Ovary (tissue), 9 donors: ENCODE results near the gene REEP5. TPM values are rescaled to one million over a fixed set of nuclear protein-coding genes. Genes with fewer than 3 reads are reported as not detected.

Source experiments
- DNase-seq, 5 donors: peaks; one replicate each; pipeline ENCODE4 v3.0.0-alpha.2; 2019 to 2020
- H3K27ac ChIP-seq, 2 donors: fragments of 200-600 bp; one replicate each; pipeline versions ENCODE4 v1.5.1 to v1.8.0; 2019 to 2022
- H3K27me3 ChIP-seq: fragments of 200-600 bp; one replicate; pipeline ENCODE4 v1.8.0; 2022
- H3K36me3 ChIP-seq: fragments of 200-600 bp; sonication (generic); one replicate; pipeline ENCODE4 v1.5.1; 2019
- H3K4me1 ChIP-seq: one replicate; pipeline ENCODE4 v1.8.1; 2013; ENCODE audit warnings: mild to moderate bottlenecking, moderate library complexity; ENCODE audit not compliant: insufficient read depth
- H3K4me3 ChIP-seq: fragments of 200-600 bp; sonication (generic); one replicate; pipeline ENCODE4 v1.5.1; 2017
- H3K9me3 ChIP-seq, 2 donors: fragments of 200-600 bp in 1 of 2; sonication (generic) in 1 of 2; one replicate each; pipeline versions ENCODE4 v1.5.1 to v1.8.1; 2013 to 2019; ENCODE audit warnings: mild to moderate bottlenecking in 1 of 2, moderate library complexity in 1 of 2
- EP300 ChIP-seq: sonication (generic); formaldehyde crosslinking; IDR thresholded peaks from one replicate; pipeline ENCODE4 v1.6.1; 2017; ENCODE audit warnings: antibody characterized with exemption
- POLR2A ChIP-seq: fragments of 450-650 bp; IDR thresholded peaks from one replicate; pipeline ENCODE4 v1.6.1; 2017; ENCODE audit warnings: antibody characterized with exemption, mild to moderate bottlenecking, moderate library complexity
- WGBS, 3 donors: extraction: QIAGEN DNeasy Blood & Tissue Kit in 1 of 3; methylation state at CpG; one replicate each; pipeline versions ENCODE4 v1.1.5 to v1.1.7; 2013 to 2017; 5-methylcytosine and 5-hydroxymethylcytosine counted together
- intact Hi-C, 4 donors: fragments of 100-400 bp; cut with DNase I; formaldehyde crosslinking; loops; one replicate each; pipeline versions ENCODE4 v1.11.0 to v1.15.1; 2022 to 2023
- polyA plus RNA-seq, 2 donors: library from polyadenylated mRNA; stranded (reverse); fragments of 200-250 nt in 1 of 2; fragments of 350-450 nt in 1 of 2; fragmentation: Illumina TruSeq in 1 of 2; extraction: RNeasy Lipid Tissue Mini Kit (QIAGEN cat#74804) in 1 of 2; gene quantifications; one replicate each; pipeline ENCODE4 v1.2.3, GENCODE V29; 2013 to 2014
- total RNA-seq, 7 donors: library from RNA; depleted of rRNA in 2 of 7; stranded (reverse); fragments of >200 nt in 2 of 7; fragmentation: NEBNext Ultra II Directional in 3 of 7; extraction: Animal tissue kit (Norgen Biotek cat#: 25700) in 3 of 7; gene quantifications; one replicate each; pipeline versions ENCODE4 v1.1.0 to v1.2.4, GENCODE V29; 2016 to 2023
- TF ChIP-seq, protein P1 (sequence below), 3 donors: fragments of 450-650 bp in 2 of 3; fragments of 200-600 bp in 1 of 3; IDR thresholded peaks; one replicate each; pipeline versions ENCODE4 v1.5.1 to v1.8.0; 2016 to 2022; ENCODE audit warnings: antibody characterized with exemption in 3 of 3, mild to moderate bottlenecking in 1 of 3
- donor health status: DM: no; HTN: no; CAD: no; lungs with moderate emphysema.
- donor health status: DM: no; HTN: no; CAD: no.
- donor health status: Bipolar disorder and iron deficiency.
- donor health status: DM: yes; HTN: yes; CAD: no.
- donor health status: DM: no; HTN: no; CAD: no.
- donor health status: DM: yes; HTN: yes; CAD: no.

The REEP5 gene
- total and polyA plus RNA-seq, 9 donors: 50.2 to 90.4 (median 67.6) TPM

DNA sequence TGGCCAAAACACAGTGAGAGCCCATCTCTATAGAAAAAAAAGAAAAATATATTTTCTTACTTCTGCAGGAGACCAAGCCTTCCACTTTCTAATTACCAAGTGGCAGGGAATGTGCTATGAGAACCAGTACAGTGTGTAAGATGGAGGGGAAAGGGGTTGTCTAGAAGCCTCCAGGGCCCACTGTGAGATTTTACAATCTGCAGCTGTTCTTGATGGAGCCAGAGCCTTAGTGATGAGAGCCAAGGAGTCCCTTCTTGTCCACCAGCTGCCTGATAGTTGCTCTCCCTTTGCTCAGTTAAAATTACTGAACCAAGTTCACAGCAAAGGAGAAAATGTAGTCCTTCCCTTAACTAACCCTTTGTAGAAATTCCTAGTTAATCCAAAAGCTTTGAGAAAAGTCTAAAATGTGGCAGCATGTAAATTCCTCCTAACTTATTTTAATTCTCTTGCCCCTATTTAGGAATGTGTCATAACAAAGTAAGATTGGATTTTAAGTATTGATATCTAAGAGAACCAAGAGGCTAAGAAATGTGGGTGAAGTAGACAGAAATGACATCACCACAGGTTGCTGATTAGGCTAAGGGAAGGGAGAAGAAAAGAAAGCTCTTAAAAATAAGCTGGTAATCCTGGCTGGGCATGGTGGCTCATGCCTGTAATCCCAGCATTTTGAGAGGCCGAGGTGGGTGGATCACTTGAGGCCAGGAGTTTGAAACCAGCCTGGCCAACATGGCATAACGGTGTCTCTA lies 41.6 kb downstream of the REEP5 start:
- no peak for TF ChIP-seq EP300
- TF ChIP-seq POLR2A: no peak
- TF ChIP-seq, protein P1, sequence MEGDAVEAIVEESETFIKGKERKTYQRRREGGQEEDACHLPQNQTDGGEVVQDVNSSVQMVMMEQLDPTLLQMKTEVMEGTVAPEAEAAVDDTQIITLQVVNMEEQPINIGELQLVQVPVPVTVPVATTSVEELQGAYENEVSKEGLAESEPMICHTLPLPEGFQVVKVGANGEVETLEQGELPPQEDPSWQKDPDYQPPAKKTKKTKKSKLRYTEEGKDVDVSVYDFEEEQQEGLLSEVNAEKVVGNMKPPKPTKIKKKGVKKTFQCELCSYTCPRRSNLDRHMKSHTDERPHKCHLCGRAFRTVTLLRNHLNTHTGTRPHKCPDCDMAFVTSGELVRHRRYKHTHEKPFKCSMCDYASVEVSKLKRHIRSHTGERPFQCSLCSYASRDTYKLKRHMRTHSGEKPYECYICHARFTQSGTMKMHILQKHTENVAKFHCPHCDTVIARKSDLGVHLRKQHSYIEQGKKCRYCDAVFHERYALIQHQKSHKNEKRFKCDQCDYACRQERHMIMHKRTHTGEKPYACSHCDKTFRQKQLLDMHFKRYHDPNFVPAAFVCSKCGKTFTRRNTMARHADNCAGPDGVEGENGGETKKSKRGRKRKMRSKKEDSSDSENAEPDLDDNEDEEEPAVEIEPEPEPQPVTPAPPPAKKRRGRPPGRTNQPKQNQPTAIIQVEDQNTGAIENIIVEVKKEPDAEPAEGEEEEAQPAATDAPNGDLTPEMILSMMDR (IDR thresholded peaks at IDR 0.05): no peak
- intact Hi-C loops: no loop called here
- Histone ChIP-seq H3K9me3 (no peaks in the 10 kb centered on the region), H3K27me3 (no peaks in the 10 kb centered on the region), H3K4me1 (no peaks in the 10 kb centered on the region), H3K36me3 (no peaks in the 10 kb centered on the region), H3K4me3 (no peak overlapping the region), H3K27ac (no peak overlapping the region)
- WGBS, 3 donors: 95 to 98% (median 96%) methylated on average over 2 of the region's 2 CpGs
- no peak for DNase-seq

DNA sequence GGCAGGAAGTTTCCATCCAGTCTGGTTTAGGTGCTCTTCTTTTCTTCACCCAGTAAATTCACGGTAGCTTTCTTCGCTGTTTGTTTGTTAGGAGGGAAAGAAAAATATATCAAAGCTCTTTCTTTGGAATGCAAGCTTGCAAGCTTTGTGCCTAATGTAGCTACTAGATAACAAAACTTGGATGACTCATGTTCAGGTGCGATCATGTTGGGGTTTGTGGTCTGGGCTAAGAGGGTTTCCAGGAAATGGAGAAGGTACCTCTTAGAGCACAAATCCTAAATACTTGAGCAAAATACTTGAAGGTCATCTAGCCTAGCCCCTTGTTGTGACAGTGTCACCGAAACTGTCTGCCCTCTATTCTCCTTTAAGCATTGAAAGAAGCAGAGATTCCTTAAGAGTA lies 43.3 kb downstream of the REEP5 start:
- Histone ChIP-seq H3K36me3 (no peaks in the 10 kb centered on the region), H3K4me3 (no peak overlapping the region), H3K9me3 (no peaks in the 10 kb centered on the region), H3K27ac (no peak overlapping the region), H3K27me3 (no peaks in the 10 kb centered on the region), H3K4me1 (no peaks in the 10 kb centered on the region)
- WGBS, 3 donors: 53 to 61% (median 57%) methylated on average over 4 of the region's 4 CpGs
- TF ChIP-seq POLR2A (no peak), EP300 (no peak)
- TF ChIP-seq, protein P1 (IDR thresholded peaks at IDR 0.05): no peak
- no peak for DNase-seq
- intact Hi-C loops: no loop called here

DNA sequence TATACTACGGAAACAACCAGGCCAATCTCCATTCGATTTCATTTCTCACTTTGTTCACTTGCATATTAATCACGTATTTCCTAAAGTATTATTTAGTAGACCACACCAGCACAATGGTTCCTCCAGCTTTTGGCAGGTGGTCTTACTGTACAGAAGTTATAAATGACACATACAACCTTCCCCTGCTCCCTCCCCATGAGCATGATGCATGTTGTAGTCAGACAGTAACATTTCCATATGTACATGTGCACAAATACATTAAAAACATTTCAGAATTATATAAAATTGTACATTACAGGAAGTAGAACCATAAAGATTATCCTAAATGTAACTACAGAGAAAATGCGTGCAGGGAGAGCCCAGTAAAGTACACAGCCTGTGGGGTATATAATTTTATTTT lies 43.9 kb downstream of the REEP5 start:
- no peak overlapping the region for H3K4me3 ChIP-seq
- H3K4me1 ChIP-seq: no peaks in the 10 kb centered on the region
- no peaks in the 10 kb centered on the region for H3K27me3 ChIP-seq
- DNase-seq: no peak
- no peaks in the 10 kb centered on the region for H3K9me3 ChIP-seq
- 65 to 91% (median 79%) methylated on average over 4 of the region's 4 CpGs for WGBS, 3 donors
- intact Hi-C loops: no loop called here
- TF ChIP-seq, protein P1 (IDR thresholded peaks at IDR 0.05): no peak
- no peak for TF ChIP-seq POLR2A
- no peak for TF ChIP-seq EP300
- H3K27ac ChIP-seq: no peak overlapping the region
- no peaks in the 10 kb centered on the region for H3K36me3 ChIP-seq

DNA sequence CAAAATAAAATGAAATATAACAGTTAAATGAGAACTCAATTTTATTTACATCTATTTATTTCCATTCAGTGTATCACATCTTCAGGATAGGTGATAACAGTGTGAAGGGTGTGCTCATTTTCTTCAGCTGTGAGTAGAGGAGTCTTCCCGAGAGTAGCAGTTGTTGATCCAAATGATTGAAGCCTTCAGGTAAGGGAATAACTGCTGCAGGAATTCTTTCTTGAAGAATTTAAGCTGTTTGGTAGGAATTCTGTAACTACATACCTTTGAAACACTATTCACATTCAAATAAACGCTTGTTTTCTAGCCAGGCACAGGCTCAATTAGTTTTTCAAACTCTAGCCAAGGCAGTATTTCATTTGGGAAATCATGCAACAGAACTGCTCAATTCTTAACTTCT lies 45.7 kb downstream of the REEP5 start:
- H3K4me1 ChIP-seq: no peaks in the 10 kb centered on the region
- intact Hi-C loops: no loop called here
- H3K36me3 ChIP-seq: no peaks in the 10 kb centered on the region
- DNase-seq: no peak
- WGBS, 3 donors: 39 to 45% (median 43%) methylated on average over 2 of the region's 2 CpGs
- TF ChIP-seq, protein P1 (IDR thresholded peaks at IDR 0.05): no peak
- TF ChIP-seq EP300 (no peak), POLR2A (no peak)
- no peaks in the 10 kb centered on the region for H3K9me3 ChIP-seq
- H3K27ac ChIP-seq: no peak overlapping the region
- no peak overlapping the region for H3K4me3 ChIP-seq
- H3K27me3 ChIP-seq: no peaks in the 10 kb centered on the region
